Lower lobe of right lung (tissue), 2 donors: ENCODE measurements around the gene EXD3. TPM values are rescaled to one million over a fixed set of nuclear protein-coding genes. Genes with fewer than 3 reads are reported as not detected.
A peak's percentile ranks its signal among the peaks of the same experiment; 100 is the strongest.

Experiments
- ATAC-seq, 2 donors: fragments of 200-7000 bp; cut with Tn5 transposase; one replicate each; pipeline ENCODE4 v1.9.1; 2020 to 2022; ENCODE audit warnings: mild to moderate bottlenecking in 2 of 2, moderate library complexity in 2 of 2
- DNase-seq: peaks from one replicate; pipeline ENCODE4 v3.0.0-alpha.2; 2020
- H3K27ac ChIP-seq: fragments of 200-600 bp; one replicate; pipeline ENCODE4 v1.8.0; 2022
- H3K27me3 ChIP-seq: fragments of 200-600 bp; one replicate; pipeline ENCODE4 v1.8.0; 2022; ENCODE audit warnings: low read depth
- H3K36me3 ChIP-seq: fragments of 200-600 bp; one replicate; pipeline ENCODE4 v1.8.0; 2022; ENCODE audit warnings: mild to moderate bottlenecking
- H3K4me1 ChIP-seq: fragments of 200-600 bp; one replicate; pipeline ENCODE4 v1.8.0; 2022
- H3K4me3 ChIP-seq: fragments of 200-600 bp; one replicate; pipeline ENCODE4 v1.8.0; 2022; ENCODE audit warnings: mild to moderate bottlenecking
- H3K9me3 ChIP-seq: fragments of 200-600 bp; one replicate; pipeline ENCODE4 v1.8.0; 2022
- CTCF ChIP-seq: fragments of 200-600 bp; IDR thresholded peaks from one replicate; pipeline ENCODE4 v1.8.0; 2022; ENCODE audit warnings: antibody characterized with exemption, mild to moderate bottlenecking
- intact Hi-C: fragments of 100-400 bp; cut with DNase I; formaldehyde crosslinking; loops from one replicate; pipeline ENCODE4 v1.11.0; 2022
- total RNA-seq: library from RNA; stranded (reverse); fragmentation: NEBNext Ultra II Directional; extraction: Animal tissue kit (Norgen Biotek cat#: 25700); gene quantifications from one replicate; pipeline ENCODE4 v1.2.1, GENCODE V29; 2021
- donor health status: DM: no; HTN: yes; CAD: no; lungs with severe emphysema.

EXD3 gene
- total RNA-seq, 1 donor from 2014 or later, result 25.2 TPM

- H3K27ac ChIP-seq, result no peak overlapping the region
Observed at GRCh38 chr9:137266585-137267453, 156.1 kb downstream of the EXD3 start.

GRCh38 chr9:137266162-137266527, 156.8 kb downstream of the EXD3 start:
- ATAC-seq (no peak), DNase-seq (no peak)
- intact Hi-C loops, result no loop called here
- TF ChIP-seq CTCF, result no peak
- H3K4me3 ChIP-seq, result no peak overlapping the region
- peaks cover 63% of the 10 kb centered on the region for H3K36me3 ChIP-seq
- H3K4me1 ChIP-seq, result peaks cover 38% of the 10 kb centered on the region
- H3K27ac ChIP-seq, result no peak overlapping the region
- H3K27me3 ChIP-seq, result no peaks in the 10 kb centered on the region
- no peaks in the 10 kb centered on the region for H3K9me3 ChIP-seq

More at GRCh38 chr9:137266585-137267453, 156.1 kb downstream of the EXD3 start:
- intact Hi-C loops, result no loop called here
- no peak for TF ChIP-seq CTCF
- Histone ChIP-seq H3K36me3 (peaks cover 67% of the 10 kb centered on the region), H3K27me3 (no peaks in the 10 kb centered on the region), H3K4me3 (no peak overlapping the region), H3K4me1 (peaks cover 41% of the 10 kb centered on the region), H3K9me3 (no peaks in the 10 kb centered on the region)
- DNase-seq (peak; percentile 43), ATAC-seq (no peak)

GRCh38 chr9:137265496-137266161, 157.3 kb downstream of the EXD3 start:
- intact Hi-C loops, result no loop called here
- peaks cover 57% of the 10 kb centered on the region for H3K36me3 ChIP-seq
- H3K27me3 ChIP-seq, result no peaks in the 10 kb centered on the region
- H3K9me3 ChIP-seq, result no peaks in the 10 kb centered on the region
- no peak overlapping the region for H3K4me3 ChIP-seq
- ATAC-seq (no peak), DNase-seq (no peak)
- no peak overlapping the region for H3K27ac ChIP-seq
- no peak for TF ChIP-seq CTCF
- H3K4me1 ChIP-seq, result peaks cover 32% of the 10 kb centered on the region

GRCh38 chr9:137264067-137264466, 158.9 kb downstream of the EXD3 start:
- H3K27me3 ChIP-seq, result no peaks in the 10 kb centered on the region
- no peak for TF ChIP-seq CTCF
- no peak for DNase-seq
- H3K9me3 ChIP-seq, result no peaks in the 10 kb centered on the region
- no peak overlapping the region for H3K4me3 ChIP-seq
- no peak for ATAC-seq
- no peak overlapping the region for H3K27ac ChIP-seq
- peaks cover 55% of the 10 kb centered on the region for H3K36me3 ChIP-seq
- intact Hi-C loops, result no loop called here
- H3K4me1 ChIP-seq, result peaks cover 17% of the 10 kb centered on the region

- Histone ChIP-seq H3K27ac (no peak overlapping the region), H3K27me3 (no peaks in the 10 kb centered on the region), H3K9me3 (no peaks in the 10 kb centered on the region), H3K4me3 (no peak overlapping the region), H3K4me1 (peaks cover 11% of the 10 kb centered on the region), H3K36me3 (peaks cover 60% of the 10 kb centered on the region)
- DNase-seq, result no peak
- ATAC-seq, result no peak
- intact Hi-C loops, result no loop called here
- no peak for TF ChIP-seq CTCF
Observed at GRCh38 chr9:137263506-137263905, 159.5 kb downstream of the EXD3 start.
